ENCODE measurements around the gene ERC1.

DNA sequence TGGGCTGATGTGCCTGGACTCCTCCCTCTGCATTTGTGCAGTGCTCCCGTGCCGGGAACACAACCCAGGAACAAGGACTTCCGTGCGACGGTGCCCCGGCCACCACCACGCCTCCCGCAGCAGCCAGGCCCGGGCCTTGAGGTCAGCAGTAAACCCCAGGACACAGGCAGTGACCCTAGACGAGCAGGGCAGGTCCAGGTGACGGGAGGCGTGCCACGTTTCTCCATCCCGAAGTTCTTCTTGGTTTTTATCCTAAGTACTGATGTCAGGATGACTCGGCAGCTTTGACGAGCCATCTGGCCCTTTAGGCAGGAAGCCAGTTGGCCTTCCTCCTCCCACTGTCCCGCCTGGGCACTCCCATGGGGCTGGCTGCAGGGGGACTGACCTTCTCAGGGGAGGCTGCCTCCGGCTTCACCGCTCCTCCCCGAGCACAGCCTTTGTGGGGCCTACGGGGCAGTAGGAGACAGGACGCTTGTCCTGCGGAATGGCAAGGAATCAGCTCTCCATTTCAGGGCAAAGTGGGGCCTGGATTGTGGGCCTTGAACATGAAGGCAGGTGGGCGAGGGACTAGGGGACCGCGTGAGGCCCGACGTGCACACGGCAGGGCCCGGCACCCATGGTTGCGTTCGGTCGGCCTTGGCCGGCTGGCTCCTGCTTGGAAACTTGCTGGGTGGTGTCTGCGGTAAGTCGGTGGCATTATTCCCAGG, 509.2 kb downstream of the ERC1 start:
- no peak for TF ChIP-seq POLR2A (IDR thresholded peaks at IDR 0.05)
- TF ChIP-seq, protein P1, sequence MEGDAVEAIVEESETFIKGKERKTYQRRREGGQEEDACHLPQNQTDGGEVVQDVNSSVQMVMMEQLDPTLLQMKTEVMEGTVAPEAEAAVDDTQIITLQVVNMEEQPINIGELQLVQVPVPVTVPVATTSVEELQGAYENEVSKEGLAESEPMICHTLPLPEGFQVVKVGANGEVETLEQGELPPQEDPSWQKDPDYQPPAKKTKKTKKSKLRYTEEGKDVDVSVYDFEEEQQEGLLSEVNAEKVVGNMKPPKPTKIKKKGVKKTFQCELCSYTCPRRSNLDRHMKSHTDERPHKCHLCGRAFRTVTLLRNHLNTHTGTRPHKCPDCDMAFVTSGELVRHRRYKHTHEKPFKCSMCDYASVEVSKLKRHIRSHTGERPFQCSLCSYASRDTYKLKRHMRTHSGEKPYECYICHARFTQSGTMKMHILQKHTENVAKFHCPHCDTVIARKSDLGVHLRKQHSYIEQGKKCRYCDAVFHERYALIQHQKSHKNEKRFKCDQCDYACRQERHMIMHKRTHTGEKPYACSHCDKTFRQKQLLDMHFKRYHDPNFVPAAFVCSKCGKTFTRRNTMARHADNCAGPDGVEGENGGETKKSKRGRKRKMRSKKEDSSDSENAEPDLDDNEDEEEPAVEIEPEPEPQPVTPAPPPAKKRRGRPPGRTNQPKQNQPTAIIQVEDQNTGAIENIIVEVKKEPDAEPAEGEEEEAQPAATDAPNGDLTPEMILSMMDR (IDR thresholded peaks at IDR 0.05) = no peak
- TF ChIP-seq POLR2AphosphoS5 (IDR thresholded peaks at IDR 0.05; ENCODE audit: insufficient read depth in 1 of 2, low read depth in 1 of 2) = peak in 1 of 2 donors; percentile 28

Measured in vagina (tissue), 2 donors.